OCI-LY1 (cell line): ENCODE data around the gene PEX13.

Experiments used
- H2AFZ ChIP-seq: fragments of 200-600 bp; sonication (generic), shearing (Covaris generic); 2 replicates; pipeline ENCODE4 v1.6.0; 2014; ENCODE audit warnings: antibody characterized with exemption, mild to moderate bottlenecking, low read length
- H3F3A ChIP-seq: fragments of 200-600 bp; sonication (generic), shearing (Covaris generic); 2 replicates; pipeline ENCODE4 v1.6.0; 2014; ENCODE audit warnings: mild to moderate bottlenecking, antibody characterized with exemption, low read length, moderate library complexity; ENCODE audit not compliant: insufficient read depth
- H3K27ac ChIP-seq: fragments of 200-600 bp; sonication (generic); 2 replicates; pipeline ENCODE4 v1.5.1; 2014; ENCODE audit warnings: low read length, mixed run types, mild to moderate bottlenecking, low read depth; ENCODE audit not compliant: poor library complexity, severe bottlenecking
- H3K27me3 ChIP-seq: fragments of 200-600 bp; sonication (generic); 2 replicates; pipeline ENCODE4 v1.6.0; 2014; ENCODE audit warnings: antibody characterized with exemption, mild to moderate bottlenecking, low read length, moderate library complexity; ENCODE audit not compliant: insufficient read depth
- H3K36me3 ChIP-seq: fragments of 200-600 bp; sonication (generic); 2 replicates; pipeline ENCODE4 v1.6.1; 2014; ENCODE audit warnings: mild to moderate bottlenecking, antibody characterized with exemption, low read length, moderate library complexity, mixed read lengths; ENCODE audit not compliant: insufficient read depth
- H3K4me1 ChIP-seq: fragments of 200-600 bp; sonication (generic); 2 replicates; pipeline ENCODE4 v1.5.1; 2014; ENCODE audit warnings: mild to moderate bottlenecking, low read length, moderate library complexity; ENCODE audit not compliant: insufficient read depth, severe bottlenecking
- H3K4me2 ChIP-seq: fragments of 200-600 bp; sonication (generic), shearing (Covaris generic); 2 replicates; pipeline ENCODE4 v1.6.1; 2014; ENCODE audit warnings: low read length
- H3K4me3 ChIP-seq: fragments of 200-600 bp; sonication (generic); 2 replicates; pipeline ENCODE4 v1.5.1; 2014; ENCODE audit warnings: low read length, low read depth, mild to moderate bottlenecking, mixed read lengths; ENCODE audit not compliant: poor library complexity, severe bottlenecking
- H3K79me2 ChIP-seq: fragments of 200-600 bp; shearing (Covaris generic); 2 replicates; pipeline ENCODE4 v1.6.1; 2016; ENCODE audit warnings: mixed run types, low read length, mixed read lengths; ENCODE audit not compliant: insufficient read depth
- H3K9ac ChIP-seq: fragments of 200-600 bp; sonication (generic), shearing (Covaris generic); 2 replicates; pipeline ENCODE4 v1.6.1; 2014; ENCODE audit warnings: mild to moderate bottlenecking, low read length, mixed read lengths
- H3K9me2 ChIP-seq: fragments of 200-600 bp; sonication (generic), shearing (Covaris generic); 2 replicates; pipeline ENCODE4 v1.6.1; 2014; ENCODE audit warnings: low read depth, mild to moderate bottlenecking, low read length, mixed read lengths
- H3K9me3 ChIP-seq: fragments of 200-600 bp; shearing (Covaris generic); 2 replicates; pipeline ENCODE4 v1.6.1; 2014; ENCODE audit warnings: low read length, mixed read lengths
- H4K20me1 ChIP-seq: fragments of 200-600 bp; sonication (generic), shearing (Covaris generic); 2 replicates; pipeline ENCODE4 v1.6.0; 2016; ENCODE audit warnings: mild to moderate bottlenecking, low read length; ENCODE audit not compliant: insufficient read depth
- CTCF ChIP-seq: fragments of 200-600 bp; sonication (generic), shearing (Covaris generic); IDR thresholded peaks from 2 replicates; pipeline ENCODE4 v1.5.1; 2017; ENCODE audit warnings: mild to moderate bottlenecking, antibody characterized with exemption, low read length, moderate library complexity, mixed read lengths
- EZH2 ChIP-seq: fragments of 200-600 bp; sonication (generic), shearing (Covaris generic); IDR thresholded peaks from 2 replicates; pipeline ENCODE4 v1.8.0; 2017; ENCODE audit warnings: borderline replicate concordance, mixed run types, mild to moderate bottlenecking, antibody characterized with exemption, low read length, moderate library complexity, mixed read lengths

Gene PEX13

GRCh38 chr2:61014763-61015162 is 2.8 kb upstream of the PEX13 start:
- H3K27me3 ChIP-seq: no peaks in the 10 kb centered on the region
- no peak overlapping the region for H3K4me2 ChIP-seq
- H3K27ac ChIP-seq: no peak overlapping the region
- no peaks in the 10 kb centered on the region for H3K36me3 ChIP-seq
- no peaks in the 10 kb centered on the region for H3K9me2 ChIP-seq
- no peaks in the 10 kb centered on the region for H3K9me3 ChIP-seq
- peaks cover 29% of the 10 kb centered on the region for H3K79me2 ChIP-seq
- no peak overlapping the region for H2AFZ ChIP-seq
- peaks cover 30% of the 10 kb centered on the region for H3K4me1 ChIP-seq
- no peaks in the 10 kb centered on the region for H3F3A ChIP-seq
- no peak overlapping the region for H3K4me3 ChIP-seq
- TF ChIP-seq EZH2 (no peak), CTCF (no peak)
- H3K9ac ChIP-seq: no peak overlapping the region
- no peaks in the 10 kb centered on the region for H4K20me1 ChIP-seq

- H4K20me1 ChIP-seq: no peaks in the 10 kb centered on the region
- no peaks in the 10 kb centered on the region for H3F3A ChIP-seq
- H3K9me2 ChIP-seq: no peaks in the 10 kb centered on the region
- H3K27me3 ChIP-seq: no peaks in the 10 kb centered on the region
- no peak overlapping the region for H3K27ac ChIP-seq
- peaks cover 38% of the 10 kb centered on the region for H3K79me2 ChIP-seq
- H2AFZ ChIP-seq: no peak overlapping the region
- peak overlapping the region; percentile 81 for H3K9ac ChIP-seq
- H3K4me1 ChIP-seq: peaks cover 30% of the 10 kb centered on the region
- TF ChIP-seq CTCF (no peak), EZH2 (no peak)
- peaks cover 4% of the 10 kb centered on the region for H3K36me3 ChIP-seq
- no peaks in the 10 kb centered on the region for H3K9me3 ChIP-seq
- peak overlapping the region; percentile 87 for H3K4me2 ChIP-seq
- peak overlapping the region; percentile 89 for H3K4me3 ChIP-seq
Observed at GRCh38 chr2:61015976-61016375, 1.5 kb upstream of the PEX13 start.

- peaks cover 38% of the 10 kb centered on the region for H3K79me2 ChIP-seq
- TF ChIP-seq CTCF (no peak), EZH2 (no peak)
- H4K20me1 ChIP-seq: no peaks in the 10 kb centered on the region
- H3K9me2 ChIP-seq: no peaks in the 10 kb centered on the region
- peaks cover 9% of the 10 kb centered on the region for H3K36me3 ChIP-seq
- peak overlapping the region; percentile 81 for H3K9ac ChIP-seq
- no peaks in the 10 kb centered on the region for H3K9me3 ChIP-seq
- no peaks in the 10 kb centered on the region for H3F3A ChIP-seq
- H3K4me3 ChIP-seq: peak overlapping the region; percentile 89
- no peaks in the 10 kb centered on the region for H3K27me3 ChIP-seq
- H3K4me1 ChIP-seq: peaks cover 30% of the 10 kb centered on the region
- H3K4me2 ChIP-seq: peak overlapping the region; percentile 87
- no peak overlapping the region for H2AFZ ChIP-seq
- H3K27ac ChIP-seq: peak overlapping the region; percentile 89
Observed at GRCh38 chr2:61016392-61017002, 1.0 kb upstream of the PEX13 start.
